HepG2 (cell line): ENCODE measurements around the gene TPGS1. TPM values are rescaled to one million over a fixed set of nuclear protein-coding genes. Genes with fewer than 3 reads are reported as not detected.

Source experiments
- BRCA1 ChIP-seq: sonication (generic); formaldehyde crosslinking; IDR thresholded peaks from 2 replicates; pipeline ENCODE4 v1.4.0; 2020; ENCODE audit warnings: missing genetic modification reagents
- CBX5 ChIP-seq: sonication (generic); formaldehyde crosslinking; IDR thresholded peaks from 2 replicates; pipeline ENCODE4 v1.4.0; 2020; ENCODE audit warnings: missing genetic modification reagents, borderline replicate concordance
- CREM ChIP-seq, 2 experiments: sonication (generic) in 1 of 2; formaldehyde crosslinking in 1 of 2; IDR thresholded peaks; 2 replicates each; pipeline versions ENCODE4 v1.4.0 to v1.6.1; 2016 to 2020; ENCODE audit warnings: antibody characterized with exemption in 1 of 2, mild to moderate bottlenecking in 1 of 2, missing genetic modification reagents in 1 of 2
- ELF1 ChIP-seq: sonication (generic); formaldehyde crosslinking; IDR thresholded peaks from 2 replicates; pipeline ENCODE4 v1.4.0; 2020; ENCODE audit warnings: missing genetic modification reagents
- EZH2 ChIP-seq: conservative IDR thresholded peaks from 2 replicates; pipeline ENCODE4 v1.6.1; 2012; ENCODE audit warnings: mild to moderate bottlenecking, low read depth, low read length, moderate library complexity
- FOSL1 ChIP-seq: sonication (generic); formaldehyde crosslinking; IDR thresholded peaks from 2 replicates; pipeline ENCODE4 v1.9.0; 2021; ENCODE audit warnings: missing genetic modification reagents, borderline replicate concordance
- MAFF ChIP-seq: IDR thresholded peaks from 2 replicates; pipeline ENCODE4 v1.6.1; 2011; ENCODE audit warnings: low read depth, low read length, improper control_type of control experiment
- PCBP2 ChIP-seq: fragments of 200-400 bp; formaldehyde crosslinking; optimal IDR thresholded peaks from 2 replicates; pipeline ENCODE3; 2018; ENCODE audit warnings: low read length, low read depth; ENCODE audit not compliant: poor library complexity, severe bottlenecking
- RORA ChIP-seq: sonication (generic); formaldehyde crosslinking; IDR thresholded peaks from 2 replicates; pipeline ENCODE4 v1.5.0; 2020; ENCODE audit warnings: mild to moderate bottlenecking, missing genetic modification reagents, moderate library complexity
- SATB2 ChIP-seq: sonication (generic); formaldehyde crosslinking; IDR thresholded peaks from 2 replicates; pipeline ENCODE4 v1.5.0; 2020; ENCODE audit warnings: missing genetic modification reagents
- SIX4 ChIP-seq: sonication (generic); formaldehyde crosslinking; IDR thresholded peaks from 2 replicates; pipeline ENCODE4 v1.4.0; 2020; ENCODE audit warnings: missing genetic modification reagents
- TCF7L2 ChIP-seq: IDR thresholded peaks from 2 replicates; pipeline ENCODE4 v1.6.1; 2011; ENCODE audit warnings: mild to moderate bottlenecking, low read depth, low read length, moderate library complexity
- ZNF569 ChIP-seq: sonication (generic); formaldehyde crosslinking; IDR thresholded peaks from 2 replicates; pipeline ENCODE4 v1.5.0; 2020; ENCODE audit warnings: mild to moderate bottlenecking, missing genetic modification reagents, moderate library complexity, borderline replicate concordance
- polyA plus RNA-seq, 8 experiments: library from polyadenylated mRNA; depleted of rRNA in 3 of 8; stranded (reverse) in 7 of 8; unstranded in 1 of 8; fragments of >200 nt; fragmentation: Illumina TruSeq in 4 of 8; extraction: Trizol in 4 of 8; gene quantifications; 2 replicates each; pipeline versions ENCODE4 v1.2.1 to v1.2.3, GENCODE V29; 2011 to 2016; ENCODE audit warnings: low read depth in 4 of 8, missing spikeins in 1 of 8, mixed read lengths in 1 of 8; ENCODE audit not compliant: insufficient read depth in 1 of 8
- total RNA-seq, 5 experiments: library from RNA; depleted of rRNA; stranded (reverse); fragments of >200 nt; fragmentation: Illumina TruSeq; extraction: Trizol; gene quantifications; 2 replicates each; pipeline ENCODE4 v1.2.3, GENCODE V29; 2016; ENCODE audit warnings: low read depth in 1 of 5
- TF ChIP-seq, protein P1 (sequence below): sonication (generic); formaldehyde crosslinking; IDR thresholded peaks from 2 replicates; pipeline ENCODE4 v1.4.0; 2020; ENCODE audit warnings: missing genetic modification reagents
- TF ChIP-seq, protein P2 (sequence below): sonication (generic); formaldehyde crosslinking; IDR thresholded peaks from 2 replicates; pipeline ENCODE4 v1.4.0; 2020; ENCODE audit warnings: missing genetic modification reagents, mild to moderate bottlenecking, borderline replicate concordance
- TF ChIP-seq, protein P3 (sequence below): sonication (generic); formaldehyde crosslinking; IDR thresholded peaks from 2 replicates; pipeline ENCODE4 v1.5.0; 2020; ENCODE audit warnings: mild to moderate bottlenecking, missing genetic modification reagents, borderline replicate concordance
- TF ChIP-seq, protein P4 (sequence below): sonication (generic); formaldehyde crosslinking; IDR thresholded peaks from 2 replicates; pipeline ENCODE4 v1.5.0; 2020; ENCODE audit warnings: missing genetic modification reagents, mild to moderate bottlenecking, borderline replicate concordance
- TF ChIP-seq, protein P5 (sequence below): sonication (generic); formaldehyde crosslinking; IDR thresholded peaks from 2 replicates; pipeline ENCODE4 v1.8.1; 2022; ENCODE audit warnings: mild to moderate bottlenecking, missing genetic modification reagents

TPGS1 gene
- total and polyA plus RNA-seq, 2 of the 13 experiments (the other 11 are each of a cell fraction or from before 2014, with no cell fraction given): 1.1 to 6.2 TPM

DNA sequence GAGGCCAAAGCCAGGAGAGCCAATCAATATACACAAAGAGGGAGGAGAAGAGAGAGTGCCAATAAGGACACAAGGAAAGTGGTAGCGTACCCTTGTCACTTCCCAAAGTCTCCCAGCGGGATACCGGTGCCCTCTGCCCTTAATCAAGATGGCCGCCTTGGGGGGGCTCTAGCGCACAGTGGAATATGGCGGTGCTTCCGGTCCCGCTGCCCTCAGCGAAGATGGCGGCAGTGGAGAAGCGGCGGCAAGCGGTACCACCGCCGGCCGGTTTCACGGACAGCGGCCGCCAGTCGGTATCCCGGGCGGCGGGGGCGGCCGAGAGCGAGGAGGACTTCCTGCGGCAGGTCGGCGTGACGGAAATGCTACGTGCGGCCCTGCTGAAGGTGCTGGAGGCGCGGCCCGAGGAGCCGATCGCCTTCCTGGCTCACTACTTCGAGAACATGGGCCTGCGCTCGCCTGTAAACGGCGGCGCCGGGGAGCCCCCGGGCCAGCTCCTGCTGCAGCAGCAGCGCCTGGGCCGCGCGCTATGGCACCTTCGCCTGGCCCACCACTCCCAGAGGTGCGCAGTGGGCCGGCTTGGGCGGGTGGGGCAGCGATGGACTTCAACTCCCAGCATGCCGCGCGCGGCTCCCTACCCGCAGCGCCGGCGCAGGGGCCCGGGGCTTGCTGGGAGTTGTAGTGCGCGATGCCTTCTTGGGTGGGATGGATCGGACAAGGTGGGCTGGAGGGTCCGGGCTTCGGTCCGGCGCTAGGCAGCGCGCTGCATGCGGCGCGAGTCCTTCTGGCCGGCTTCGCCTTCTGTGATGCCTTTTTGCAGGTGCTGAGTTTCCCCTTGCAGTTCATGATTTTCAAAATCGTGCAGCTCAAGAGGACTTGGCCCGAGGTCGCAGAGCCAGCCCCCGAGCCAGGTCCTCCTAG, at the start of gene TPGS1 (continued):
- TF ChIP-seq PCBP2 (no peak), FOSL1 (CRISPR knock-in tag) (no peak), EZH2 (no peak), SIX4 (CRISPR knock-in tag) (no peak), BRCA1 (CRISPR knock-in tag) (no peak), ELF1 (CRISPR knock-in tag) (peak; percentile 80), RORA (CRISPR knock-in tag) (no peak), CREM (IDR thresholded peaks at IDR 0.05) (peak; percentile 94), CREM (CRISPR knock-in tag; IDR thresholded peaks at IDR 0.05) (no peak), ZNF569 (CRISPR knock-in tag) (no peak; the same call in 1 of the 2 replicates), SATB2 (CRISPR knock-in tag) (no peak), MAFF (no peak), TCF7L2 (no peak), CBX5 (no peak)
- TF ChIP-seq, protein P1, sequence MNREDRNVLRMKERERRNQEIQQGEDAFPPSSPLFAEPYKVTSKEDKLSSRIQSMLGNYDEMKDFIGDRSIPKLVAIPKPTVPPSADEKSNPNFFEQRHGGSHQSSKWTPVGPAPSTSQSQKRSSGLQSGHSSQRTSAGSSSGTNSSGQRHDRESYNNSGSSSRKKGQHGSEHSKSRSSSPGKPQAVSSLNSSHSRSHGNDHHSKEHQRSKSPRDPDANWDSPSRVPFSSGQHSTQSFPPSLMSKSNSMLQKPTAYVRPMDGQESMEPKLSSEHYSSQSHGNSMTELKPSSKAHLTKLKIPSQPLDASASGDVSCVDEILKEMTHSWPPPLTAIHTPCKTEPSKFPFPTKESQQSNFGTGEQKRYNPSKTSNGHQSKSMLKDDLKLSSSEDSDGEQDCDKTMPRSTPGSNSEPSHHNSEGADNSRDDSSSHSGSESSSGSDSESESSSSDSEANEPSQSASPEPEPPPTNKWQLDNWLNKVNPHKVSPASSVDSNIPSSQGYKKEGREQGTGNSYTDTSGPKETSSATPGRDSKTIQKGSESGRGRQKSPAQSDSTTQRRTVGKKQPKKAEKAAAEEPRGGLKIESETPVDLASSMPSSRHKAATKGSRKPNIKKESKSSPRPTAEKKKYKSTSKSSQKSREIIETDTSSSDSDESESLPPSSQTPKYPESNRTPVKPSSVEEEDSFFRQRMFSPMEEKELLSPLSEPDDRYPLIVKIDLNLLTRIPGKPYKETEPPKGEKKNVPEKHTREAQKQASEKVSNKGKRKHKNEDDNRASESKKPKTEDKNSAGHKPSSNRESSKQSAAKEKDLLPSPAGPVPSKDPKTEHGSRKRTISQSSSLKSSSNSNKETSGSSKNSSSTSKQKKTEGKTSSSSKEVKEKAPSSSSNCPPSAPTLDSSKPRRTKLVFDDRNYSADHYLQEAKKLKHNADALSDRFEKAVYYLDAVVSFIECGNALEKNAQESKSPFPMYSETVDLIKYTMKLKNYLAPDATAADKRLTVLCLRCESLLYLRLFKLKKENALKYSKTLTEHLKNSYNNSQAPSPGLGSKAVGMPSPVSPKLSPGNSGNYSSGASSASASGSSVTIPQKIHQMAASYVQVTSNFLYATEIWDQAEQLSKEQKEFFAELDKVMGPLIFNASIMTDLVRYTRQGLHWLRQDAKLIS: no peak
- TF ChIP-seq, protein P2, sequence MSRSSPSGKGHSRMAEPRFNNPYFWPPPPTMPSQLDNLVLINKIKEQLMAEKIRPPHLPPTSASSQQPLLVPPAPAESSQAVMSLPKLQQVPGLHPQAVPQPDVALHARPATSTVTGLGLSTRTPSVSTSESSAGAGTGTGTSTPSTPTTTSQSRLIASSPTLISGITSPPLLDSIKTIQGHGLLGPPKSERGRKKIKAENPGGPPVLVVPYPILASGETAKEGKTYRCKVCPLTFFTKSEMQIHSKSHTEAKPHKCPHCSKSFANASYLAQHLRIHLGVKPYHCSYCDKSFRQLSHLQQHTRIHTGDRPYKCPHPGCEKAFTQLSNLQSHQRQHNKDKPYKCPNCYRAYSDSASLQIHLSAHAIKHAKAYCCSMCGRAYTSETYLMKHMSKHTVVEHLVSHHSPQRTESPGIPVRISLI (CRISPR knock-in tag): no peak
- TF ChIP-seq, protein P3, sequence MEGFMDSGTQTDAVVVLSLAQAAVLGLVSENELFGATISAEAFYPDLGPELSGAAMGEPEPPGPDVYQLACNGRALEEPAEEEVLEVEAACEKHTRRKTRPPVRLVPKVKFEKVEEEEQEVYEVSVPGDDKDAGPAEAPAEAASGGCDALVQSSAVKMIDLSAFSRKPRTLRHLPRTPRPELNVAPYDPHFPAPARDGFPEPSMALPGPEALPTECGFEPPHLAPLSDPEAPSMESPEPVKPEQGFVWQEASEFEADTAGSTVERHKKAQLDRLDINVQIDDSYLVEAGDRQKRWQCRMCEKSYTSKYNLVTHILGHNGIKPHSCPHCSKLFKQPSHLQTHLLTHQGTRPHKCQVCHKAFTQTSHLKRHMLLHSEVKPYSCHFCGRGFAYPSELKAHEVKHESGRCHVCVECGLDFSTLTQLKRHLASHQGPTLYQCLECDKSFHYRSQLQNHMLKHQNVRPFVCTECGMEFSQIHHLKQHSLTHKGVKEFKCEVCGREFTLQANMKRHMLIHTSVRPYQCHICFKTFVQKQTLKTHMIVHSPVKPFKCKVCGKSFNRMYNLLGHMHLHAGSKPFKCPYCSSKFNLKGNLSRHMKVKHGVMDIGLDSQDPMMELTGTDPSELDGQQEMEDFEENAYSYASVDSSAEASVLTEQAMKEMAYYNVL (CRISPR knock-in tag): peak; percentile 28; the same call in 1 of the 2 replicates
- TF ChIP-seq, protein P4, sequence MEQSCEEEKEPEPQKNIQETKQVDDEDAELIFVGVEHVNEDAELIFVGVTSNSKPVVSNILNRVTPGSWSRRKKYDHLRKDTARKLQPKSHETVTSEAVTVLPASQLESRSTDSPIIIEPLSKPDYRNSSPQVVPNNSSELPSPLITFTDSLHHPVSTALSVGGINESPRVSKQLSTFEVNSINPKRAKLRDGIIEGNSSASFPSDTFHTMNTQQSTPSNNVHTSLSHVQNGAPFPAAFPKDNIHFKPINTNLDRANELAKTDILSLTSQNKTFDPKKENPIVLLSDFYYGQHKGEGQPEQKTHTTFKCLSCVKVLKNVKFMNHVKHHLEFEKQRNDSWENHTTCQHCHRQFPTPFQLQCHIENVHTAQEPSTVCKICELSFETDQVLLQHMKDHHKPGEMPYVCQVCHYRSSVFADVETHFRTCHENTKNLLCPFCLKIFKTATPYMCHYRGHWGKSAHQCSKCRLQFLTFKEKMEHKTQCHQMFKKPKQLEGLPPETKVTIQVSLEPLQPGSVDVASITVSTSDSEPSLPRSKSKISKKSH (CRISPR knock-in tag): no peak; the same call in 1 of the 2 replicates
- TF ChIP-seq, protein P5, sequence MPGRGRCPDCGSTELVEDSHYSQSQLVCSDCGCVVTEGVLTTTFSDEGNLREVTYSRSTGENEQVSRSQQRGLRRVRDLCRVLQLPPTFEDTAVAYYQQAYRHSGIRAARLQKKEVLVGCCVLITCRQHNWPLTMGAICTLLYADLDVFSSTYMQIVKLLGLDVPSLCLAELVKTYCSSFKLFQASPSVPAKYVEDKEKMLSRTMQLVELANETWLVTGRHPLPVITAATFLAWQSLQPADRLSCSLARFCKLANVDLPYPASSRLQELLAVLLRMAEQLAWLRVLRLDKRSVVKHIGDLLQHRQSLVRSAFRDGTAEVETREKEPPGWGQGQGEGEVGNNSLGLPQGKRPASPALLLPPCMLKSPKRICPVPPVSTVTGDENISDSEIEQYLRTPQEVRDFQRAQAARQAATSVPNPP (CRISPR knock-in tag): no peak
